WTC11 (cell line): ENCODE measurements around the gene MMP8. TPM values are rescaled to one million over a fixed set of nuclear protein-coding genes. Genes with fewer than 3 reads are reported as not detected.

Source experiments
- ATAC-seq: fragments of 200-7000 bp; cut with Tn5 transposase; 2 replicates; pipeline ENCODE4 v1.10.0; 2021; ENCODE audit warnings: mild to moderate bottlenecking, moderate library complexity
- Bru-seq: library from RNA; stranded (reverse); fragments of 400-500 nt; gene quantifications from one replicate; lab custom pipeline; 2021; lab: Mats Ljungman, UMichigan
- CTCF ChIA-PET: fragments of 300-600 bp; sonication (Branson Sonifier 250); formaldehyde crosslinking; loops from one replicate; lab custom pipeline; 2021; ENCODE audit warnings: antibody characterized with exemption; lab: Charles Lee
- POLR2A ChIA-PET: fragments of 350-600 bp; sonication (Branson Sonifier 250); formaldehyde crosslinking; loops from one replicate; lab custom pipeline; 2021; ENCODE audit warnings: antibody characterized with exemption; lab: Charles Lee
- DNase-seq: peaks from one replicate; pipeline ENCODE4 v3.0.0; 2021; ENCODE audit warnings: low spot score
- H3K27ac Mint-ChIP-seq: 2 replicates; pipeline ENCODE4 v1.8.0; 2021; ENCODE audit warnings: mixed read lengths
- H3K27me3 Mint-ChIP-seq: 2 replicates; pipeline ENCODE4 v1.8.0; 2021; ENCODE audit warnings: low read depth, mild to moderate bottlenecking, moderate library complexity, mixed read lengths
- H3K36me3 Mint-ChIP-seq: 2 replicates; pipeline ENCODE4 v1.8.0; 2021; ENCODE audit warnings: mixed read lengths
- H3K4me1 Mint-ChIP-seq: 2 replicates; pipeline ENCODE4 v1.8.0; 2022; ENCODE audit warnings: mixed read lengths
- H3K4me3 Mint-ChIP-seq: 2 replicates; pipeline ENCODE4 v1.8.0; 2021; ENCODE audit warnings: mild to moderate bottlenecking, moderate library complexity, mixed read lengths
- H3K9me3 Mint-ChIP-seq: 2 replicates; pipeline ENCODE4 v1.8.0; 2021; ENCODE audit warnings: mixed read lengths
- EMX1 ChIP-seq: fragments of 250-450 bp; sonication (Bioruptor Pico); IDR thresholded peaks from 2 replicates; pipeline ENCODE4 v1.8.0; 2021; ENCODE audit warnings: mild to moderate bottlenecking
- MYBL2 ChIP-seq: sonication (generic); formaldehyde crosslinking; IDR thresholded peaks from 2 replicates; pipeline ENCODE4 v1.8.1; 2023; ENCODE audit warnings: mild to moderate bottlenecking, moderate library complexity, missing genetic modification reagents
- NR1H2 ChIP-seq: sonication (generic); formaldehyde crosslinking; IDR thresholded peaks from 2 replicates; pipeline ENCODE4 v1.9.0; 2021; ENCODE audit warnings: mild to moderate bottlenecking, moderate library complexity, missing genetic modification reagents
- ZNF671 ChIP-seq: fragments of 250-450 bp; sonication (Bioruptor Pico); IDR thresholded peaks from 2 replicates; pipeline ENCODE4 v1.8.0; 2021; ENCODE audit warnings: mild to moderate bottlenecking
- long read RNA-seq, 3 experiments: library from RNA in 1 of 3; library from capped mRNA in 1 of 3; library from polyadenylated mRNA in 1 of 3; unstranded in 2 of 3; stranded (forward) in 1 of 3; transcript quantifications; one replicate each; pipeline ENCODE4 v2.0.0, GENCODE V29; 2021
- total RNA-seq: library from RNA; stranded (reverse); gene quantifications from 3 replicates; pipeline ENCODE4 v1.2.3, GENCODE V29; 2021
- TF ChIP-seq, protein P1 (sequence below): sonication (generic); formaldehyde crosslinking; conservative IDR thresholded peaks from 2 replicates; pipeline ENCODE4 v1.8.1; 2023; ENCODE audit warnings: mild to moderate bottlenecking, low read depth, missing genetic modification reagents, moderate library complexity
- TF ChIP-seq, protein P2 (sequence below): fragments of 250-450 bp; sonication (Bioruptor Pico); IDR thresholded peaks from 2 replicates; pipeline ENCODE4 v1.9.0; 2021; ENCODE audit warnings: mild to moderate bottlenecking, borderline replicate concordance
- TF ChIP-seq, protein P3 (sequence below): sonication (generic); formaldehyde crosslinking; conservative IDR thresholded peaks from 2 replicates; pipeline ENCODE4 v1.8.1; 2022; ENCODE audit warnings: mild to moderate bottlenecking, missing genetic modification reagents
- TF ChIP-seq, protein P4 (sequence below): sonication (generic); formaldehyde crosslinking; IDR thresholded peaks from 2 replicates; pipeline ENCODE4 v1.8.1; 2023; ENCODE audit warnings: mild to moderate bottlenecking, missing genetic modification reagents, borderline replicate concordance

The MMP8 gene, protein sequence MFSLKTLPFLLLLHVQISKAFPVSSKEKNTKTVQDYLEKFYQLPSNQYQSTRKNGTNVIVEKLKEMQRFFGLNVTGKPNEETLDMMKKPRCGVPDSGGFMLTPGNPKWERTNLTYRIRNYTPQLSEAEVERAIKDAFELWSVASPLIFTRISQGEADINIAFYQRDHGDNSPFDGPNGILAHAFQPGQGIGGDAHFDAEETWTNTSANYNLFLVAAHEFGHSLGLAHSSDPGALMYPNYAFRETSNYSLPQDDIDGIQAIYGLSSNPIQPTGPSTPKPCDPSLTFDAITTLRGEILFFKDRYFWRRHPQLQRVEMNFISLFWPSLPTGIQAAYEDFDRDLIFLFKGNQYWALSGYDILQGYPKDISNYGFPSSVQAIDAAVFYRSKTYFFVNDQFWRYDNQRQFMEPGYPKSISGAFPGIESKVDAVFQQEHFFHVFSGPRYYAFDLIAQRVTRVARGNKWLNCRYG
- total RNA-seq (not detected in 3 replicates), Bru-seq, nascent RNA (not detected)
- long read RNA-seq, experiment 1 = 0 reads
- long read RNA-seq, experiment 2 = 0 reads
- long read RNA-seq, experiment 3 = 0 reads

DNA sequence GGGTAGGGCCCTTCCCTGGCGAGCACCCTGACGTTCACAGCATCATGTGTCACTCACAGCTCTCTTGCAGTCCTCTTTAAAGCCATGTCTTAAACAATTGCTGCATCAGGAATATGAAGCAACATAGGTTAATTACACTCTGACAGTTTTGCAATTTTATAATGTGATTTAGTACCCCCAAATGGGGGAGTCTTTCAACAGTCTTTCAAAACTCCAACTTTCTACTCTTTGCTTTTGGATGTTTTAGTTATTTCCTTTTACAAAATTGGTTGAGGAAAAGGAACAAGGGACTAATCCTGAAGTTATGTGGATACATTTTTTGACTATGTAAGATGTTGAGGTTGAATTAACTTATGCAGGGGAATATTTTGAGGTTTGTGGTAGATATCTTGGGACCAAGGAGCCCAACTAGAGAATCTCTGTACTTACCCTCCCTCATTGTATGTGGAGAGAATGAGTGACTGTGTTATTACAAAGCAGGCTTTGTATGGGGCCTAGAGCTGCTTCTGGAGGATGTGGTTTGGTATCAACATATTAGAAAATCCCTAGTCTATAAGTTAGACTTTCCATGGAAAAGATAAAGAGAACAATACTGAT, at the start of gene MMP8:
Gene MMP8, minus strand, starts transcription at position 51 of the 597 bp plus-strand sequence. CDS start 99 bp downstream, outside the sequence.
- Mint-ChIP-seq H3K27me3 (no peaks in the 10 kb centered on the region), H3K36me3 (no peaks in the 10 kb centered on the region), H3K27ac (no peak within 1 kb of the TSS; the same call in 1 of the 2 replicates), H3K4me3 (no peak within 1 kb of the TSS), H3K9me3 (peaks cover 13% of the 10 kb centered on the region; the same call in 1 of the 2 replicates), H3K4me1 (no peaks in the 10 kb centered on the region)
- DNase-seq (no peak), ATAC-seq (no peak)
- ChIA-PET POLR2A (no interaction called here), CTCF (no interaction called here)
- TF ChIP-seq, protein P1, sequence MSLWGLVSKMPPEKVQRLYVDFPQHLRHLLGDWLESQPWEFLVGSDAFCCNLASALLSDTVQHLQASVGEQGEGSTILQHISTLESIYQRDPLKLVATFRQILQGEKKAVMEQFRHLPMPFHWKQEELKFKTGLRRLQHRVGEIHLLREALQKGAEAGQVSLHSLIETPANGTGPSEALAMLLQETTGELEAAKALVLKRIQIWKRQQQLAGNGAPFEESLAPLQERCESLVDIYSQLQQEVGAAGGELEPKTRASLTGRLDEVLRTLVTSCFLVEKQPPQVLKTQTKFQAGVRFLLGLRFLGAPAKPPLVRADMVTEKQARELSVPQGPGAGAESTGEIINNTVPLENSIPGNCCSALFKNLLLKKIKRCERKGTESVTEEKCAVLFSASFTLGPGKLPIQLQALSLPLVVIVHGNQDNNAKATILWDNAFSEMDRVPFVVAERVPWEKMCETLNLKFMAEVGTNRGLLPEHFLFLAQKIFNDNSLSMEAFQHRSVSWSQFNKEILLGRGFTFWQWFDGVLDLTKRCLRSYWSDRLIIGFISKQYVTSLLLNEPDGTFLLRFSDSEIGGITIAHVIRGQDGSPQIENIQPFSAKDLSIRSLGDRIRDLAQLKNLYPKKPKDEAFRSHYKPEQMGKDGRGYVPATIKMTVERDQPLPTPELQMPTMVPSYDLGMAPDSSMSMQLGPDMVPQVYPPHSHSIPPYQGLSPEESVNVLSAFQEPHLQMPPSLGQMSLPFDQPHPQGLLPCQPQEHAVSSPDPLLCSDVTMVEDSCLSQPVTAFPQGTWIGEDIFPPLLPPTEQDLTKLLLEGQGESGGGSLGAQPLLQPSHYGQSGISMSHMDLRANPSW (CRISPR knock-in tag) = no peak
- TF ChIP-seq NR1H2 (no peak), ZNF671 (CRISPR knock-in tag) (no peak), EMX1 (no peak)
- TF ChIP-seq, protein P2, sequence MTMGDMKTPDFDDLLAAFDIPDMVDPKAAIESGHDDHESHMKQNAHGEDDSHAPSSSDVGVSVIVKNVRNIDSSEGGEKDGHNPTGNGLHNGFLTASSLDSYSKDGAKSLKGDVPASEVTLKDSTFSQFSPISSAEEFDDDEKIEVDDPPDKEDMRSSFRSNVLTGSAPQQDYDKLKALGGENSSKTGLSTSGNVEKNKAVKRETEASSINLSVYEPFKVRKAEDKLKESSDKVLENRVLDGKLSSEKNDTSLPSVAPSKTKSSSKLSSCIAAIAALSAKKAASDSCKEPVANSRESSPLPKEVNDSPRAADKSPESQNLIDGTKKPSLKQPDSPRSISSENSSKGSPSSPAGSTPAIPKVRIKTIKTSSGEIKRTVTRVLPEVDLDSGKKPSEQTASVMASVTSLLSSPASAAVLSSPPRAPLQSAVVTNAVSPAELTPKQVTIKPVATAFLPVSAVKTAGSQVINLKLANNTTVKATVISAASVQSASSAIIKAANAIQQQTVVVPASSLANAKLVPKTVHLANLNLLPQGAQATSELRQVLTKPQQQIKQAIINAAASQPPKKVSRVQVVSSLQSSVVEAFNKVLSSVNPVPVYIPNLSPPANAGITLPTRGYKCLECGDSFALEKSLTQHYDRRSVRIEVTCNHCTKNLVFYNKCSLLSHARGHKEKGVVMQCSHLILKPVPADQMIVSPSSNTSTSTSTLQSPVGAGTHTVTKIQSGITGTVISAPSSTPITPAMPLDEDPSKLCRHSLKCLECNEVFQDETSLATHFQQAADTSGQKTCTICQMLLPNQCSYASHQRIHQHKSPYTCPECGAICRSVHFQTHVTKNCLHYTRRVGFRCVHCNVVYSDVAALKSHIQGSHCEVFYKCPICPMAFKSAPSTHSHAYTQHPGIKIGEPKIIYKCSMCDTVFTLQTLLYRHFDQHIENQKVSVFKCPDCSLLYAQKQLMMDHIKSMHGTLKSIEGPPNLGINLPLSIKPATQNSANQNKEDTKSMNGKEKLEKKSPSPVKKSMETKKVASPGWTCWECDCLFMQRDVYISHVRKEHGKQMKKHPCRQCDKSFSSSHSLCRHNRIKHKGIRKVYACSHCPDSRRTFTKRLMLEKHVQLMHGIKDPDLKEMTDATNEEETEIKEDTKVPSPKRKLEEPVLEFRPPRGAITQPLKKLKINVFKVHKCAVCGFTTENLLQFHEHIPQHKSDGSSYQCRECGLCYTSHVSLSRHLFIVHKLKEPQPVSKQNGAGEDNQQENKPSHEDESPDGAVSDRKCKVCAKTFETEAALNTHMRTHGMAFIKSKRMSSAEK (CRISPR knock-in tag) = no peak
- TF ChIP-seq, protein P3, sequence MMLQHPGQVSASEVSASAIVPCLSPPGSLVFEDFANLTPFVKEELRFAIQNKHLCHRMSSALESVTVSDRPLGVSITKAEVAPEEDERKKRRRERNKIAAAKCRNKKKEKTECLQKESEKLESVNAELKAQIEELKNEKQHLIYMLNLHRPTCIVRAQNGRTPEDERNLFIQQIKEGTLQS (CRISPR knock-in tag) = no peak
- TF ChIP-seq, protein P4, sequence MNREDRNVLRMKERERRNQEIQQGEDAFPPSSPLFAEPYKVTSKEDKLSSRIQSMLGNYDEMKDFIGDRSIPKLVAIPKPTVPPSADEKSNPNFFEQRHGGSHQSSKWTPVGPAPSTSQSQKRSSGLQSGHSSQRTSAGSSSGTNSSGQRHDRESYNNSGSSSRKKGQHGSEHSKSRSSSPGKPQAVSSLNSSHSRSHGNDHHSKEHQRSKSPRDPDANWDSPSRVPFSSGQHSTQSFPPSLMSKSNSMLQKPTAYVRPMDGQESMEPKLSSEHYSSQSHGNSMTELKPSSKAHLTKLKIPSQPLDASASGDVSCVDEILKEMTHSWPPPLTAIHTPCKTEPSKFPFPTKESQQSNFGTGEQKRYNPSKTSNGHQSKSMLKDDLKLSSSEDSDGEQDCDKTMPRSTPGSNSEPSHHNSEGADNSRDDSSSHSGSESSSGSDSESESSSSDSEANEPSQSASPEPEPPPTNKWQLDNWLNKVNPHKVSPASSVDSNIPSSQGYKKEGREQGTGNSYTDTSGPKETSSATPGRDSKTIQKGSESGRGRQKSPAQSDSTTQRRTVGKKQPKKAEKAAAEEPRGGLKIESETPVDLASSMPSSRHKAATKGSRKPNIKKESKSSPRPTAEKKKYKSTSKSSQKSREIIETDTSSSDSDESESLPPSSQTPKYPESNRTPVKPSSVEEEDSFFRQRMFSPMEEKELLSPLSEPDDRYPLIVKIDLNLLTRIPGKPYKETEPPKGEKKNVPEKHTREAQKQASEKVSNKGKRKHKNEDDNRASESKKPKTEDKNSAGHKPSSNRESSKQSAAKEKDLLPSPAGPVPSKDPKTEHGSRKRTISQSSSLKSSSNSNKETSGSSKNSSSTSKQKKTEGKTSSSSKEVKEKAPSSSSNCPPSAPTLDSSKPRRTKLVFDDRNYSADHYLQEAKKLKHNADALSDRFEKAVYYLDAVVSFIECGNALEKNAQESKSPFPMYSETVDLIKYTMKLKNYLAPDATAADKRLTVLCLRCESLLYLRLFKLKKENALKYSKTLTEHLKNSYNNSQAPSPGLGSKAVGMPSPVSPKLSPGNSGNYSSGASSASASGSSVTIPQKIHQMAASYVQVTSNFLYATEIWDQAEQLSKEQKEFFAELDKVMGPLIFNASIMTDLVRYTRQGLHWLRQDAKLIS (CRISPR knock-in tag) = no peak

DNA sequence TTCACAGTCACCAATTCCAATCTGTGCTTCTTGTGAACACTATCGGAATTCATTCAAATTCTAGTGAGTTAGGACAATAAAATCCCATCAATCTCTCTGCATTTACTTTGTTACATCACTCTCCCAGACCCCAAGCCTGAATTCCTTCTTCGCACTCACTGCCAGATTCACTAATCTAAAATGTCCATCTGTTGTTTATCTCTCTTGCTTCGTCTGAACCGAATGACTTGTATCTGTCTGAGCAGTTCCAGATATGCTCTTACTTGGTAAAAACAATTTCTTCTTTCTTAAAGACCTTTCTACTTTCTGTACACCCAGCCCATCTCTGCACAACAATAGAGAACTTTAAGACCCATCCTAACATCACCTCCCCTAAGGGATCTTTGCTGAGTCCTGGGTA, 48.6 kb upstream of the MMP8 start:
- ATAC-seq (no peak), DNase-seq (no peak)
- Mint-ChIP-seq H3K36me3 (no peaks in the 10 kb centered on the region), H3K4me1 (no peaks in the 10 kb centered on the region), H3K9me3 (no peaks in the 10 kb centered on the region), H3K27ac (no peak overlapping the region), H3K27me3 (no peaks in the 10 kb centered on the region), H3K4me3 (no peak overlapping the region)
- TF ChIP-seq MYBL2 (CRISPR knock-in tag) = no peak
- POLR2A ChIA-PET = no interaction called here
- CTCF ChIA-PET = no interaction called here
